Keratinocyte (primary cell): ENCODE data around the gene NLRP11. TPM values are rescaled to one million over a fixed set of nuclear protein-coding genes. Genes with fewer than 3 reads are reported as not detected.

ENCODE experiments used
- DNase-seq: peaks from one replicate; pipeline ENCODE4 v3.0.0-alpha.2; 2011; ENCODE audit warnings: low read depth, missing footprints, low spot score
- FAIRE-seq: peaks from 2 replicates; lab custom pipeline; 2011; peaks lifted over from hg19 to GRCh38; lab: Jason Lieb, UNC
- H2AFZ ChIP-seq: 2 replicates; pipeline ENCODE4 v1.6.0; 2012; ENCODE audit warnings: low read length, control low read depth, inconsistent platforms; ENCODE audit not compliant: control insufficient read depth
- H3K27ac ChIP-seq: 2 replicates; pipeline ENCODE4 v1.5.1; 2011; ENCODE audit warnings: low read length; ENCODE audit not compliant: control insufficient read depth, insufficient read depth
- H3K27me3 ChIP-seq: 3 replicates; pipeline ENCODE4 v1.6.0; 2011; ENCODE audit warnings: low read length; ENCODE audit not compliant: control insufficient read depth, insufficient read depth; ENCODE audit errors: extremely low read depth
- H3K36me3 ChIP-seq, 2 experiments: 2 replicates in 1 of 2; 3 replicates in 1 of 2; pipeline ENCODE4 v1.5.1; 2011; ENCODE audit warnings: low read length in 2 of 2, mild to moderate bottlenecking in 1 of 2; ENCODE audit not compliant: control insufficient read depth in 2 of 2, insufficient read depth in 2 of 2; ENCODE audit errors: extremely low read depth in 1 of 2
- H3K4me1 ChIP-seq: 3 replicates; pipeline ENCODE4 v1.5.1; 2011; ENCODE audit warnings: low read length; ENCODE audit not compliant: control insufficient read depth, insufficient read depth; ENCODE audit errors: extremely low read depth
- H3K4me2 ChIP-seq: 3 replicates; pipeline ENCODE4 v1.6.0; 2011; ENCODE audit warnings: low read depth, low read length; ENCODE audit not compliant: control insufficient read depth, insufficient read depth; ENCODE audit errors: extremely low read depth
- H3K4me3 ChIP-seq, 3 experiments: fragments of 200-600 bp in 1 of 3; sonication (generic) in 1 of 3; 2 replicates in 2 of 3; 3 replicates in 1 of 3; pipeline ENCODE4 v1.5.1; 2011 to 2016; ENCODE audit warnings: low read length in 3 of 3, mild to moderate bottlenecking in 3 of 3, control low read depth in 2 of 3, inconsistent platforms in 1 of 3, low read depth in 1 of 3, mixed read lengths in 1 of 3, mixed run types in 1 of 3, moderate library complexity in 1 of 3; ENCODE audit not compliant: control insufficient read depth in 2 of 3, insufficient read depth in 2 of 3; ENCODE audit errors: extremely low read depth in 1 of 3
- H3K79me2 ChIP-seq: 2 replicates; pipeline ENCODE4 v1.6.0; 2012; ENCODE audit warnings: low read length; ENCODE audit not compliant: control insufficient read depth, insufficient read depth
- H3K9ac ChIP-seq: 3 replicates; pipeline ENCODE4 v1.6.0; 2011; ENCODE audit warnings: low read length; ENCODE audit not compliant: control insufficient read depth, insufficient read depth; ENCODE audit errors: extremely low read depth
- H3K9me1 ChIP-seq: 3 replicates; pipeline ENCODE4 v1.6.0; 2011; ENCODE audit warnings: low read length; ENCODE audit not compliant: control insufficient read depth, insufficient read depth; ENCODE audit errors: extremely low read depth
- H3K9me3 ChIP-seq: 2 replicates; pipeline ENCODE4 v1.5.1; 2012; ENCODE audit warnings: low read depth, low read length; ENCODE audit not compliant: control insufficient read depth
- H4K20me1 ChIP-seq: 3 replicates; pipeline ENCODE4 v1.6.0; 2011; ENCODE audit warnings: low read length; ENCODE audit not compliant: control insufficient read depth, insufficient read depth; ENCODE audit errors: extremely low read depth
- CTCF ChIP-seq, 3 experiments: IDR thresholded peaks in 1 of 3; conservative IDR thresholded peaks in 1 of 3; optimal IDR thresholded peaks in 1 of 3; 2 replicates in 2 of 3; 3 replicates in 1 of 3; pipeline versions ENCODE3 to v1.5.1; 2011; ENCODE audit warnings: low read length in 3 of 3, mild to moderate bottlenecking in 3 of 3, moderate library complexity in 2 of 3, control low read depth in 1 of 3, inconsistent platforms in 1 of 3; ENCODE audit not compliant: insufficient read depth in 2 of 3; ENCODE audit errors: extremely low read depth in 1 of 3
- EZH2 ChIP-seq: IDR thresholded peaks from one replicate; pipeline ENCODE4 v1.6.1; 2012; ENCODE audit warnings: inconsistent platforms, mild to moderate bottlenecking, low read length, moderate library complexity
- dilution Hi-C: fragments of 300-500 bp; cut with MboI; formaldehyde crosslinking; loops from one replicate; pipeline ENCODE4 v1.7.0; 2020; ENCODE audit warnings: low sequenced_read_pairs; ENCODE audit not compliant: extremely low pct_ligation_motif_present
- polyA plus RNA-seq, 5 experiments: library from polyadenylated mRNA; depleted of rRNA in 3 of 5; stranded (reverse) in 3 of 5; stranded (forward) in 1 of 5; unstranded in 1 of 5; fragments of >200 nt; gene quantifications; 1 replicate in 1 of 5; 2 replicates in 3 of 5; 3 replicates in 1 of 5; pipeline versions ENCODE4 v1.2.1 to v1.2.3, GENCODE V29; 2011 to 2012; ENCODE audit warnings: missing spikeins in 2 of 5, low read depth in 1 of 5, low replicate concordance in 1 of 5

The NLRP11 gene
- polyA plus RNA-seq, 1 donor (not counting 4 experiments of a cell fraction or from before 2014, with no cell fraction given): not detected

- Histone ChIP-seq H3K4me2 (no peak overlapping the region), H3K27me3 (no peaks in the 10 kb centered on the region), H3K9me1 (no peaks in the 10 kb centered on the region), H3K9ac (no peak overlapping the region), H3K4me1 (no peaks in the 10 kb centered on the region), H3K36me3 (no peaks in the 10 kb centered on the region), H3K4me3 (no peak overlapping the region), H3K27ac (no peak overlapping the region), H4K20me1 (no peaks in the 10 kb centered on the region), H3K9me3 (peaks cover 4% of the 10 kb centered on the region), H2AFZ (no peak overlapping the region), H3K79me2 (no peaks in the 10 kb centered on the region)
- TF ChIP-seq CTCF (optimal IDR thresholded peaks at IDR 0.05 in 1 of 3, IDR thresholded peaks at IDR 0.05 in 1 of 3, conservative IDR thresholded peaks at IDR 0.05 in 1 of 3; ENCODE audit: extremely low read depth in 1 of 3, insufficient read depth in 2 of 3, low read length in 3 of 3) (no peak), EZH2 (no peak)
- no peak for DNase-seq
- dilution Hi-C loops: no loop called here
- no peak for FAIRE-seq
Observed at GRCh38 chr19:55802281-55802680, 29.5 kb downstream of the NLRP11 start.

- no peak for FAIRE-seq
- peaks cover 2% of the 10 kb centered on the region for H3K9me3 ChIP-seq
Observed at GRCh38 chr19:55801416-55801815, 30.4 kb downstream of the NLRP11 start.

More at GRCh38 chr19:55801416-55801815, 30.4 kb downstream of the NLRP11 start:
- DNase-seq: no peak
- Histone ChIP-seq H3K9me1 (no peaks in the 10 kb centered on the region), H3K4me2 (no peak overlapping the region), H3K9ac (no peak overlapping the region), H2AFZ (no peak overlapping the region), H3K79me2 (no peaks in the 10 kb centered on the region), H3K4me3 (no peak overlapping the region), H4K20me1 (no peaks in the 10 kb centered on the region), H3K4me1 (no peaks in the 10 kb centered on the region), H3K27me3 (no peaks in the 10 kb centered on the region), H3K27ac (no peak overlapping the region), H3K36me3 (no peaks in the 10 kb centered on the region)
- TF ChIP-seq CTCF (optimal IDR thresholded peaks at IDR 0.05 in 1 of 3, IDR thresholded peaks at IDR 0.05 in 1 of 3, conservative IDR thresholded peaks at IDR 0.05 in 1 of 3; ENCODE audit: extremely low read depth in 1 of 3, insufficient read depth in 2 of 3, low read length in 3 of 3) (no peak), EZH2 (no peak)
- dilution Hi-C loops: no loop called here
